Panc1 (cell line): Measurements from ENCODE around the gene MYO3B. TPM values are rescaled to one million over a fixed set of nuclear protein-coding genes. Genes with fewer than 3 reads are reported as not detected.
"Not testable (repeated sequence)": the region's sequence is repeated elsewhere in the genome, so short reads cannot be mapped to it uniquely, and the experiment has no call there.

ENCODE experiments used
- ATAC-seq: fragments of 200-7000 bp; cut with Tn5 transposase; 2 replicates; pipeline ENCODE4 v1.9.1; 2020; ENCODE audit warnings: mild to moderate bottlenecking, moderate library complexity
- BruUV-seq: library from RNA; stranded (reverse); fragments of 400-500 nt; replicated peaks from 2 replicates; lab custom pipeline; 2021; lab: Mats Ljungman, UMichigan
- CTCF ChIA-PET: fragments of 300-600 bp; sonication (Branson Sonifier 250); formaldehyde crosslinking; loops from one replicate; lab custom pipeline; 2022; ENCODE audit warnings: antibody characterized with exemption; lab: Charles Lee
- POLR2A ChIA-PET: fragments of 300-600 bp; sonication (Branson Sonifier 250); formaldehyde crosslinking; loops from one replicate; lab custom pipeline; 2022; ENCODE audit warnings: antibody characterized with exemption; lab: Charles Lee
- DNase-seq: peaks from one replicate; pipeline ENCODE4 v3.0.0-alpha.2; 2010; ENCODE audit warnings: low read depth, low spot score
- H3K27ac ChIP-seq: 2 replicates; pipeline ENCODE4 v1.5.1; 2011; ENCODE audit warnings: mild to moderate bottlenecking, low read length, inconsistent platforms
- H3K27me3 ChIP-seq: fragments of 200-500 bp; sonication (Bioruptor generic); 2 replicates; pipeline ENCODE4 v1.6.0; 2014; ENCODE audit warnings: low read length, inconsistent platforms; ENCODE audit not compliant: control insufficient read depth, insufficient read depth
- H3K36me3 ChIP-seq: fragments of 200-500 bp; sonication (Bioruptor generic); 2 replicates; pipeline ENCODE4 v1.5.1; 2014; ENCODE audit warnings: inconsistent platforms, mild to moderate bottlenecking, low read length, moderate library complexity; ENCODE audit not compliant: control insufficient read depth, insufficient read depth
- H3K4me1 ChIP-seq: 2 replicates; pipeline ENCODE4 v1.5.1; 2011; ENCODE audit warnings: inconsistent platforms, mild to moderate bottlenecking, low read length, moderate library complexity; ENCODE audit not compliant: control insufficient read depth, insufficient read depth
- H3K4me3 ChIP-seq, 2 experiments: 2 replicates each; pipeline ENCODE4 v1.5.1; 2011 to 2012; ENCODE audit warnings: low read depth in 2 of 2, low read length in 2 of 2, mild to moderate bottlenecking in 2 of 2, inconsistent platforms in 1 of 2, moderate library complexity in 1 of 2
- H3K9me3 ChIP-seq: fragments of 200-500 bp; sonication (Bioruptor generic); 2 replicates; pipeline ENCODE4 v1.5.1; 2014; ENCODE audit warnings: low read depth, mild to moderate bottlenecking, inconsistent platforms, low read length, moderate library complexity; ENCODE audit not compliant: control insufficient read depth, insufficient read depth
- CTCF ChIP-seq: fragments of 450-650 bp; IDR thresholded peaks from 2 replicates; pipeline ENCODE4 v1.5.1; 2017; ENCODE audit warnings: mild to moderate bottlenecking
- POLR2AphosphoS5 ChIP-seq: IDR thresholded peaks from 2 replicates; pipeline ENCODE4 v1.6.1; 2012; ENCODE audit warnings: mild to moderate bottlenecking, low read depth, low read length, moderate library complexity
- REST ChIP-seq, 2 experiments: IDR thresholded peaks; 2 replicates each; pipeline ENCODE4 v1.6.1; 2011 to 2012; ENCODE audit warnings: low read depth in 2 of 2, control low read depth in 1 of 2, low read length in 1 of 2, mild to moderate bottlenecking in 1 of 2, moderate library complexity in 1 of 2; ENCODE audit not compliant: insufficient read depth in 1 of 2
- SIN3A ChIP-seq: IDR thresholded peaks from 2 replicates; pipeline ENCODE4 v1.6.1; 2012; ENCODE audit warnings: low read depth, mild to moderate bottlenecking, low read length, moderate library complexity, borderline replicate concordance; ENCODE audit not compliant: insufficient read depth
- TCF7L2 ChIP-seq: IDR thresholded peaks from 2 replicates; pipeline ENCODE4 v1.6.1; 2011; ENCODE audit warnings: mild to moderate bottlenecking, low read depth, low read length, inconsistent platforms
- in situ Hi-C: cut with HindIII; loops from 2 replicates; pipeline ENCODE4 v1.10.0; 2016; ENCODE audit warnings: low sequenced_read_pairs, low pct_unique_long_range_greater_than_20kb
- intact Hi-C: fragments of 100-400 bp; cut with micrococcal nuclease; formaldehyde crosslinking; loops from one replicate; pipeline ENCODE4 v1.10.0; 2022; ENCODE audit not compliant: unreplicated experiment
- total RNA-seq: library from RNA; stranded (reverse); gene quantifications from one replicate; pipeline ENCODE4 v1.2.1, GENCODE V29; 2021; ENCODE audit not compliant: unreplicated experiment

The MYO3B gene
- total RNA-seq, 1 experiment from 2014 or later: 0.05 TPM

GRCh38 chr2:170550501-170550900, 372.6 kb downstream of the MYO3B start:
- intact Hi-C loops (no loop called here), in situ Hi-C loops (no loop called here)
- BruUV-seq: no TSS peak
- H3K27me3 ChIP-seq: no peaks in the 10 kb centered on the region
- H3K36me3 ChIP-seq: no peaks in the 10 kb centered on the region
- H3K4me1 ChIP-seq: no peaks in the 10 kb centered on the region
- H3K9me3 ChIP-seq: 0 out of 2 replicates have a peak, but pooled peaks cover 5% of the 10 kb centered on the region
- CTCF ChIA-PET: interaction anchor here (0.5 kb wide), 1 partner anchor 13 kb away, joined by 9 read pairs; no protein-coding TSS in a partner anchor
- H3K4me3 ChIP-seq: no peak overlapping the region
- H3K27ac ChIP-seq: no peak overlapping the region
- no peak for ATAC-seq
- TF ChIP-seq POLR2AphosphoS5 (no peak), REST (IDR thresholded peaks at IDR 0.05; ENCODE audit: insufficient read depth in 1 of 2, low read depth in 2 of 2, low read length in 1 of 2) (no peak), TCF7L2 (no peak), CTCF (no peak), SIN3A (no peak)
- DNase-seq: no peak
- POLR2A ChIA-PET: no interaction called here

DNA sequence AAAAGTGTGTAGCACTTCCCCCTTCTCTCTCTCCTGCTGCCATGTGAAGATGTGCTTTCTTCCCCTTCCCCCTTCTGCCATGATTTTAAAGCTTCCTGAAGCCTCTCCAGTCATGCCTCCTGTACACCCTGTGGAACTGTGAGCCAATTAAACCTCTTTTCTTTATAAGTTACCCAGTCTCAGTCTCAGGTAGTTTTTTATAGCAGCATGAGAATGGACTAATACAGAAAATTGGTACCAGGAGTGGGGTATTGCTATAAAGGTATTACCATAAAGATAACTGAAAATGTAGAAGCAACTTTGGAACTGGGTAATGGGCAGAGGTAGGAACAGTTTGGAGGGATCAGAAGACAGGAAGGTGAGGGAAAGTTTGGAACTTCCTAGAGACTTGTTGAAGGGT, 374.0 kb downstream of the MYO3B start:
- H3K4me1 ChIP-seq, H3K27me3 ChIP-seq, H3K4me3 ChIP-seq, DNase-seq, intact Hi-C loops, BruUV-seq, CTCF ChIA-PET, POLR2A ChIA-PET, in situ Hi-C loops, H3K27ac ChIP-seq, H3K36me3 ChIP-seq, ATAC-seq, H3K9me3 ChIP-seq: not testable (repeated sequence)

DNA sequence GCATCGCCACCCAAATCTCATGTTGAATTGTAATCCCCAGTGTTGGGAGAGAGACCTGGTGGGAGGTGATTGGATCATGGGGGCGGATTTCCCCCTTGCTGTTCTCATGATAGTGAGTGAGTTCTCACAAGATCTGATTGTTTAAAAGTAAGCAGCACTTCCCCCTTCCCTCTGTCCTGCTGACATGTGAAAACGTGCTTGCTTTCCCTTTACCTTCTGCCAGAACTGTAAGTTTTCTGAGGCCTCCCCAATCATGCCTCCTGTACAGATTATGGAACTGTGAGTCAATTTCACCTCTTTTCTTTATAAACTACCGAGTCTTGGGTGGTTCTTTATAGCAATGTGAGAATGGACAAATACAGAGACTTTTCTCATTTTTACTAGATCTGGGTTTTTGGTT, 375.8 kb downstream of the MYO3B start:
- 0 out of 2 replicates have a peak, but pooled peaks cover 2% of the 10 kb centered on the region for H3K9me3 ChIP-seq
- ChIA-PET POLR2A (no interaction called here), CTCF (no interaction called here)
- H3K4me1 ChIP-seq: no peaks in the 10 kb centered on the region
- no peak overlapping the region for H3K4me3 ChIP-seq
- H3K27me3 ChIP-seq: no peaks in the 10 kb centered on the region
- DNase-seq (no peak), ATAC-seq (no peak)
- H3K36me3 ChIP-seq: no peaks in the 10 kb centered on the region
- no peak for TF ChIP-seq SIN3A
- no peak for TF ChIP-seq CTCF
- no peak for TF ChIP-seq POLR2AphosphoS5
- no peak for TF ChIP-seq REST (IDR thresholded peaks at IDR 0.05; ENCODE audit: insufficient read depth in 1 of 2, low read depth in 2 of 2, low read length in 1 of 2)
- TF ChIP-seq TCF7L2: no peak
- intact Hi-C loops: no loop called here
- in situ Hi-C loops: no loop called here
- BruUV-seq: no TSS peak
- H3K27ac ChIP-seq: no peak overlapping the region
